Measurements from ENCODE around the gene A1CF. TPM values are rescaled to one million over a fixed set of nuclear protein-coding genes. Genes with fewer than 3 reads are reported as not detected.

A1CF gene
- total and polyA plus RNA-seq, 2 experiments from 2014 or later, result 0.05 TPM; not detected in 1

- no peaks in the 10 kb centered on the region for H4K20me1 ChIP-seq (replicated peaks; ENCODE audit: insufficient read depth)
- H3K9me2 ChIP-seq (ENCODE audit: insufficient read depth), result no peaks in the 10 kb centered on the region
- no peak overlapping the region for H2AFZ ChIP-seq
- Mint-ChIP-seq H3K4me1 (peaks cover 8% of the 10 kb centered on the region; the same call in 2 of the 3 replicates), H3K27ac (no peak overlapping the region), H3K27me3 (ENCODE audit: insufficient read depth, low read depth, poor library complexity) (no peaks in the 10 kb centered on the region), H3K36me3 (ENCODE audit: low read depth) (no peaks in the 10 kb centered on the region), H3K4me3 (no peak overlapping the region), H3K9me3 (no peaks in the 10 kb centered on the region)
- H3K36me3 ChIP-seq (ENCODE audit: insufficient read depth), result no peaks in the 10 kb centered on the region
- ATAC-seq (peak; percentile 28; the same call in 2 of the 3 replicates), DNase-seq (ENCODE audit: low spot score) (peak; percentile 9)
- H3F3A ChIP-seq (replicated peaks; ENCODE audit: low read depth), result no peaks in the 10 kb centered on the region
- H3K4me3 ChIP-seq, result no peak overlapping the region
- no peaks in the 10 kb centered on the region for H3K27me3 ChIP-seq (ENCODE audit: insufficient read depth)
- no peak overlapping the region for H3K4me2 ChIP-seq
- H3K4me1 ChIP-seq (ENCODE audit: insufficient read depth), result peaks cover 7% of the 10 kb centered on the region
- no peak for TF ChIP-seq JUNB (IDR thresholded peaks at IDR 0.05; ENCODE audit: unreplicated experiment)
- no peak for TF ChIP-seq REST (IDR thresholded peaks at IDR 0.05; ENCODE audit: unreplicated experiment)
- TF ChIP-seq EZH2phosphoT487 (IDR thresholded peaks at IDR 0.05; ENCODE audit: unreplicated experiment), result no peak
- TF ChIP-seq NANOG (IDR thresholded peaks at IDR 0.05; ENCODE audit: borderline replicate concordance), result no peak
- TF ChIP-seq ETS1 (IDR thresholded peaks at IDR 0.05), result no peak
- TF ChIP-seq STAT1 (IDR thresholded peaks at IDR 0.05; ENCODE audit: unreplicated experiment), result no peak
- TF ChIP-seq ZNF462 (CRISPR knock-in tag; IDR thresholded peaks at IDR 0.05), result no peak
- no peak for TF ChIP-seq CREB1 (CRISPR knock-in tag; IDR thresholded peaks at IDR 0.05; ENCODE audit: low read depth)
- TF ChIP-seq ZNF331 (CRISPR knock-in tag; IDR thresholded peaks at IDR 0.05; ENCODE audit: low read depth), result no peak
- TF ChIP-seq ZNF114 (CRISPR knock-in tag; IDR thresholded peaks at IDR 0.05), result no peak
- TF ChIP-seq POLR2AphosphoS5 (IDR thresholded peaks at IDR 0.05; ENCODE audit: low read depth), result no peak
- no peak for TF ChIP-seq CTCF (conservative IDR thresholded peaks at IDR 0.05; ENCODE audit: low read depth in 2 of 2)
- TF ChIP-seq EZH2 (IDR thresholded peaks at IDR 0.05; ENCODE audit: low read depth, unreplicated experiment), result no peak
- no peaks in the 10 kb centered on the region for H3K79me2 ChIP-seq (replicated peaks; ENCODE audit: insufficient read depth)
- no peak overlapping the region for H3K27ac ChIP-seq (ENCODE audit: low read depth)
Observed at GRCh38 chr10:50851884-50852671, 33.3 kb downstream of the A1CF start.
